ENCODE results near the gene CASZ1. TPM values are rescaled to one million over a fixed set of nuclear protein-coding genes. Genes with fewer than 3 reads are reported as not detected.

Gene CASZ1
- polyA plus RNA-seq, 1 experiment, result 0.06 TPM

DNA sequence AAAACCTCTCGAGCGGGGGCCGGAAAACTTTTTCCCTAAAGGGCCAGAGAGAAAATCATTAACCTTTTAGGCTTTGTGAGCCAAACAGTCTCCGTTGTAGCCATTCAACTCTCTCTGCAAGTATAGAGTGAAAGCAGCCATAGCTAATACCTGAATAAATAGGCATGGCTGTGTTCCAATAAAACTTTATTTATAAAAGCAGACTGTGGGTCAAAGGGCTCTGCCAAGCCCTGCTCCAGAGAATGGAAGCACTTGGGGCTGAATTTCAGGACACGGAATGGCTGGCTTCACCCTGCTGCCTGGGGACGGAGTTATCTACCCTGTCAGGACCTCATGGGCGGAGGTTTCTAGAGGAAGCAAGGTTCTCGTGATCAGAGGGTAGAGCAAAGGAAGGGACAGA, 92.7 kb downstream of the CASZ1 start:
- TF ChIP-seq, protein P1, sequence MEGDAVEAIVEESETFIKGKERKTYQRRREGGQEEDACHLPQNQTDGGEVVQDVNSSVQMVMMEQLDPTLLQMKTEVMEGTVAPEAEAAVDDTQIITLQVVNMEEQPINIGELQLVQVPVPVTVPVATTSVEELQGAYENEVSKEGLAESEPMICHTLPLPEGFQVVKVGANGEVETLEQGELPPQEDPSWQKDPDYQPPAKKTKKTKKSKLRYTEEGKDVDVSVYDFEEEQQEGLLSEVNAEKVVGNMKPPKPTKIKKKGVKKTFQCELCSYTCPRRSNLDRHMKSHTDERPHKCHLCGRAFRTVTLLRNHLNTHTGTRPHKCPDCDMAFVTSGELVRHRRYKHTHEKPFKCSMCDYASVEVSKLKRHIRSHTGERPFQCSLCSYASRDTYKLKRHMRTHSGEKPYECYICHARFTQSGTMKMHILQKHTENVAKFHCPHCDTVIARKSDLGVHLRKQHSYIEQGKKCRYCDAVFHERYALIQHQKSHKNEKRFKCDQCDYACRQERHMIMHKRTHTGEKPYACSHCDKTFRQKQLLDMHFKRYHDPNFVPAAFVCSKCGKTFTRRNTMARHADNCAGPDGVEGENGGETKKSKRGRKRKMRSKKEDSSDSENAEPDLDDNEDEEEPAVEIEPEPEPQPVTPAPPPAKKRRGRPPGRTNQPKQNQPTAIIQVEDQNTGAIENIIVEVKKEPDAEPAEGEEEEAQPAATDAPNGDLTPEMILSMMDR (IDR thresholded peaks at IDR 0.05; ENCODE audit: low read depth, low read length), result no peak
- CTCF ChIA-PET, result no interaction called here
- POLR2A ChIA-PET, result no interaction called here
- DNase-seq (ENCODE audit: low read depth, low spot score), result no peak
- Histone ChIP-seq H3K27me3 (ENCODE audit: control insufficient read depth, insufficient read depth, low read length) (peaks cover 66% of the 10 kb centered on the region), H3K27ac (ENCODE audit: low read depth, low read length) (no peak overlapping the region), H3K9me3 (ENCODE audit: control insufficient read depth, insufficient read depth, low read length) (no peaks in the 10 kb centered on the region; the same call in 1 of the 2 replicates), H3K4me3 (ENCODE audit: low read depth, low read length) (no peak overlapping the region)

GRCh38 chr1:10701145-10701544, 95.3 kb downstream of the CASZ1 start:
- POLR2A ChIA-PET, result no interaction called here
- H3K27me3 ChIP-seq (ENCODE audit: control insufficient read depth, insufficient read depth, low read length), result peaks cover 62% of the 10 kb centered on the region
- H3K4me3 ChIP-seq (ENCODE audit: low read depth, low read length), result no peak overlapping the region
- no peak overlapping the region for H3K27ac ChIP-seq (ENCODE audit: low read depth, low read length)
- H3K9me3 ChIP-seq (ENCODE audit: control insufficient read depth, insufficient read depth, low read length), result no peaks in the 10 kb centered on the region; the same call in 1 of the 2 replicates
- DNase-seq (ENCODE audit: low read depth, low spot score), result no peak
- TF ChIP-seq, protein P1 (IDR thresholded peaks at IDR 0.05; ENCODE audit: low read depth, low read length), result no peak
- CTCF ChIA-PET, result no interaction called here

DNA sequence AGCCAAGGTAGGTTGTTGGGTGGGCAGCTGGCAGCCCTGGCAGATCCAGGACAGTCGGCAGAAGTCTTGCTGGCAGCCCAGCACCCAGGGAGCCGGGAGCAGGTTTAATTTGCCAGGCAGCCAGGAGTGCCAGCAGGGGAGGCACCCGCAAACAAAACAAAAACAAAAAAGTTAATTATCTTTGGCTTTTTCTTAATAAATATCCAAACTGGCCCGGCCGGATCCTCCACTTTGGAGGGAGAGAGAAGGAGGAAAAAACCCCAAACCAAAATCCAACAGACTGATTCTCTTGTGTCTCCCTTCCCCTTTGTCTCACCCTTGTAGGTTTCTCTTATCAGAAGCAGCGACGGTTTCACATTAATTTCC, 97.0 kb downstream of the CASZ1 start:
- DNase-seq (ENCODE audit: low read depth, low spot score), result no peak
- H3K27ac ChIP-seq (ENCODE audit: low read depth, low read length), result no peak overlapping the region
- ChIA-PET POLR2A (no interaction called here), CTCF (no interaction called here)
- H3K9me3 ChIP-seq (ENCODE audit: control insufficient read depth, insufficient read depth, low read length), result no peaks in the 10 kb centered on the region; the same call in 1 of the 2 replicates
- H3K27me3 ChIP-seq (ENCODE audit: control insufficient read depth, insufficient read depth, low read length), result peaks cover 53% of the 10 kb centered on the region
- H3K4me3 ChIP-seq (ENCODE audit: low read depth, low read length), result no peak overlapping the region
- TF ChIP-seq, protein P1 (IDR thresholded peaks at IDR 0.05; ENCODE audit: low read depth, low read length), result no peak

DNA sequence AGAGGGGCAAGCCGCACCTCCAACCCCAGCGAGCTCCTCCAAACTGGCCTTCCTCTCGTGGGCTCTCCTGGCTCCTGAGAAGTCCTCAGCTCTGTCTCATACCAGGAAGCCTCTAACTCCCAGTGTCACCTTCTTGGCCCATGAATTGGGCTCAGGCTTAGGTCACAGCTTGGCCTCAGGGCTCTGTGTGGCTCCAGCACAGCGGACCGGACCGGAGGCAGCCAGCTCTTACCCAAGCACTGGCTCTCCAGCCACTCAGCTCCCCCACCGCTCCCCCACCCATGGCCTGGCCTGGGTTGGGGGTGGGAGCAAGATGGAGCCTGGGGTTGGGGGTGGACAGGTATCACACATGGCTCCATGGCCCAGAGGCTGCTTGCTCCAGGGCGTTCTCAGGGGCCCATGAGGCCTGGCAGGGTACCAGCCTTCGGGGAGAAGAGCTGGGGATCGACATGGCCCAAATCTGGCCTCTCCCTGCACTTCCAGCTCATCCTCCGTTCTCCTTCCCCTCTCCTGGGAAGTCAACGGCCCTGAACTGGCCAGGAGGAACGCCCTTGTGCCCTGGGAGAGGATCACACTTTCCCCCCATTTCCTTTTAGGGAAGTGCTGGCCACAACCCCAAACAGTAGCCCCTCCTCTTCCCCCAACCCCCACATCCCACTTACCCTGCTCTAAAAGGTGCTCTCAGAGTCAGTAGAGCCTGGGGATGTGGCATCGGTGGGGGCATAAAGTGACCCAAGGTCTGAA, 97.5 kb downstream of the CASZ1 start:
- Histone ChIP-seq H3K9me3 (ENCODE audit: control insufficient read depth, insufficient read depth, low read length) (no peaks in the 10 kb centered on the region; the same call in 1 of the 2 replicates), H3K27ac (ENCODE audit: low read depth, low read length) (no peak overlapping the region), H3K27me3 (ENCODE audit: control insufficient read depth, insufficient read depth, low read length) (peaks cover 47% of the 10 kb centered on the region), H3K4me3 (ENCODE audit: low read depth, low read length) (no peak overlapping the region)
- CTCF ChIA-PET, result no interaction called here
- POLR2A ChIA-PET, result no interaction called here
- no peak for DNase-seq (ENCODE audit: low read depth, low spot score)
- TF ChIP-seq, protein P1 (IDR thresholded peaks at IDR 0.05; ENCODE audit: low read depth, low read length), result no peak

DNA sequence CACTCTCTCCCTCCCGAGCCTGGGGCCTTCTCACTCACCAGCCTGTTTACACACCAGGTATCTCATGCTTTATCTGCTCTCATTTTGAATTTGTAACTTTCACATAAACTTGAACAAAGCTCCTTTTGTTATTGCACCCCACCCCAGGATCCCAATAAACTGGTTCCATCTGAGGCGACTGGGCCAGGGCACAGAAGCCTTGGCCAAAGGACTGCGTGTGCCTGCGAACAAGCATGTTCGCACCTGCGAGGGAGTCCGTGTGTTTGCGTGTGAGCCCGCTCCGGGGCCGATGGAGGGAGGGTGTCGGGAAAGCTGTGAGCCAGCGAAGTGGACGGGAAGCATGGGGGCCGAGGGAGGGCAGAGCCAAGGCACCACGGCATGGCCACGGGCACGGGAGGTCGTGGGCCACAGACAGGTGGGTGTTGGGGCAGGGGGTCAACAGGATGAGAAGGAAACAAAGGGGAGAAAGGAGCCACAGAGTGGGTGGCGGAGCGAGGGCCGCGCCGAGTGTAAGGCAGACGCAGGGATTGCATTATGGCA, 98.8 kb downstream of the CASZ1 start:
- TF ChIP-seq, protein P1 (IDR thresholded peaks at IDR 0.05; ENCODE audit: low read depth, low read length), result no peak
- Histone ChIP-seq H3K9me3 (ENCODE audit: control insufficient read depth, insufficient read depth, low read length) (no peaks in the 10 kb centered on the region; the same call in 1 of the 2 replicates), H3K27me3 (ENCODE audit: control insufficient read depth, insufficient read depth, low read length) (peaks cover 46% of the 10 kb centered on the region), H3K4me3 (ENCODE audit: low read depth, low read length) (no peak overlapping the region), H3K27ac (ENCODE audit: low read depth, low read length) (no peak overlapping the region)
- ChIA-PET POLR2A (no interaction called here), CTCF (no interaction called here)
- no peak for DNase-seq (ENCODE audit: low read depth, low spot score)
